Suprapubic skin (tissue), 4 donors: ENCODE results near the gene MAIP1.

ENCODE experiments used
- EP300 ChIP-seq: sonication (generic); formaldehyde crosslinking; IDR thresholded peaks from one replicate; pipeline ENCODE4 v1.6.1; 2017; ENCODE audit warnings: antibody characterized with exemption
- POLR2A ChIP-seq, 2 donors: fragments of 450-650 bp; IDR thresholded peaks; one replicate each; pipeline ENCODE4 v1.6.1; 2017; ENCODE audit warnings: antibody characterized with exemption in 2 of 2, mild to moderate bottlenecking in 2 of 2, moderate library complexity in 2 of 2
- POLR2AphosphoS5 ChIP-seq, 3 donors: sonication (generic); formaldehyde crosslinking; IDR thresholded peaks; one replicate each; pipeline ENCODE4 v1.6.1; 2017; ENCODE audit warnings: antibody characterized with exemption in 3 of 3
- TF ChIP-seq, protein P1 (sequence below), 2 donors: fragments of 200-600 bp in 1 of 2; fragments of 450-650 bp in 1 of 2; sonication (generic) in 1 of 2; IDR thresholded peaks; one replicate each; pipeline ENCODE4 v1.5.1; 2016 to 2019; ENCODE audit warnings: antibody characterized with exemption in 2 of 2, mild to moderate bottlenecking in 1 of 2, moderate library complexity in 1 of 2

DNA sequence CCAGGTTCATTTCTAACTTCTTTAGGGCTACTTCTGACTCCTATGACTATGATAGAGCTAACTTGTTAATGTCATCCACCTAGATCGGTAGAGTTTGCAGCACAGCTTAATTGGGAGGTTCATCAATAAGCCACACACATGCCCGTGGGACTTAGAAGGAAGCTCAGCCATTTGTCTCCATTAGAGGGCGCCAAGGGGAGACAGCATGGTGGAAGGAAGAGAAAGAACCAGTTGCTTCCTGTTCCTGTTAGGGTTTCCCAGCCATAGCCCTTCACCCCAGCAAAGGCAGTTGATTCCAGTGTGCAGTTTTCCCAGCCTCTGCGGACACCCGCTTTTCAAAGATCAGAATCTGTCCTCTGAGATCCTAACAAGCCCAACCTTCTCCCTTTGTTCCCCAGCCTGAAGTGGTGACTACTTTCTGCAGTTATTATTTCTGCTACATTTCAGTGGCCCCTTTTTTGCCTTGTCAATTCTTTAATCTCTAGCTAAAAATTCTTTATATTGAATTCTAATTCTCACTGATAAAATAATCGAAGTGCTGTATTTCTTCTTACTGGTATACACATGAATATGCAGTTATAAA is 30.3 kb downstream of the MAIP1 start:
- TF ChIP-seq, protein P1, sequence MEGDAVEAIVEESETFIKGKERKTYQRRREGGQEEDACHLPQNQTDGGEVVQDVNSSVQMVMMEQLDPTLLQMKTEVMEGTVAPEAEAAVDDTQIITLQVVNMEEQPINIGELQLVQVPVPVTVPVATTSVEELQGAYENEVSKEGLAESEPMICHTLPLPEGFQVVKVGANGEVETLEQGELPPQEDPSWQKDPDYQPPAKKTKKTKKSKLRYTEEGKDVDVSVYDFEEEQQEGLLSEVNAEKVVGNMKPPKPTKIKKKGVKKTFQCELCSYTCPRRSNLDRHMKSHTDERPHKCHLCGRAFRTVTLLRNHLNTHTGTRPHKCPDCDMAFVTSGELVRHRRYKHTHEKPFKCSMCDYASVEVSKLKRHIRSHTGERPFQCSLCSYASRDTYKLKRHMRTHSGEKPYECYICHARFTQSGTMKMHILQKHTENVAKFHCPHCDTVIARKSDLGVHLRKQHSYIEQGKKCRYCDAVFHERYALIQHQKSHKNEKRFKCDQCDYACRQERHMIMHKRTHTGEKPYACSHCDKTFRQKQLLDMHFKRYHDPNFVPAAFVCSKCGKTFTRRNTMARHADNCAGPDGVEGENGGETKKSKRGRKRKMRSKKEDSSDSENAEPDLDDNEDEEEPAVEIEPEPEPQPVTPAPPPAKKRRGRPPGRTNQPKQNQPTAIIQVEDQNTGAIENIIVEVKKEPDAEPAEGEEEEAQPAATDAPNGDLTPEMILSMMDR (IDR thresholded peaks at IDR 0.05): peak in 1 of 2 donors; percentile 69
- TF ChIP-seq EP300: no peak
- TF ChIP-seq POLR2AphosphoS5 (IDR thresholded peaks at IDR 0.05): no peak
- TF ChIP-seq POLR2A (IDR thresholded peaks at IDR 0.05): no peak
